Muscle of leg (tissue), 11 donors: ENCODE measurements around the gene STMP1. TPM values are rescaled to one million over a fixed set of nuclear protein-coding genes. Genes with fewer than 3 reads are reported as not detected.

Experiments used
- DNase-seq: peaks from one replicate; pipeline ENCODE4 v3.0.0; 2013
- H3K27ac ChIP-seq: one replicate; pipeline ENCODE4 v1.5.1; 2013; ENCODE audit warnings: mild to moderate bottlenecking, low read length, control low read depth
- H3K27me3 ChIP-seq: one replicate; pipeline ENCODE4 v1.6.1; 2013; ENCODE audit warnings: low read length; ENCODE audit not compliant: control insufficient read depth, insufficient read depth
- H3K36me3 ChIP-seq: one replicate; pipeline ENCODE4 v1.6.1; 2013; ENCODE audit warnings: low read length; ENCODE audit not compliant: control insufficient read depth, insufficient read depth
- H3K4me1 ChIP-seq: one replicate; pipeline ENCODE4 v1.6.1; 2013; ENCODE audit warnings: low read length; ENCODE audit not compliant: control insufficient read depth, insufficient read depth
- H3K4me3 ChIP-seq: one replicate; pipeline ENCODE4 v1.5.1; 2013; ENCODE audit warnings: low read length, control low read depth
- H3K9me3 ChIP-seq: replicated peaks from 2 replicates; pipeline ENCODE4 v1.6.1; 2013; ENCODE audit warnings: low read depth, low read length; ENCODE audit not compliant: control insufficient read depth
- WGBS: methylation state at CpG from one replicate; pipeline ENCODE4 v1.1.5; 2013; ENCODE audit warnings: missing lambda C conversion rate; ENCODE audit not compliant: insufficient coverage; 5-methylcytosine and 5-hydroxymethylcytosine counted together
- polyA plus RNA-seq, 8 donors: library from polyadenylated mRNA; unstranded; fragments of 120-200 nt; gene quantifications; one replicate each; pipeline versions ENCODE4 v1.2.1 to v1.2.3, GENCODE V29; 2013; ENCODE audit warnings: inconsistent platforms in 1 of 8, low replicate concordance in 1 of 8; ENCODE audit not compliant: insufficient read length in 8 of 8, insufficient read depth in 1 of 8
- total RNA-seq: library from RNA; stranded (reverse); fragments of 120-200 nt; gene quantifications from one replicate; pipeline ENCODE4 v1.2.4, GENCODE V29; 2013

The STMP1 gene
- total and polyA plus RNA-seq, 9 donors: 16.9 to 52.3 (median 49.8) TPM

DNA sequence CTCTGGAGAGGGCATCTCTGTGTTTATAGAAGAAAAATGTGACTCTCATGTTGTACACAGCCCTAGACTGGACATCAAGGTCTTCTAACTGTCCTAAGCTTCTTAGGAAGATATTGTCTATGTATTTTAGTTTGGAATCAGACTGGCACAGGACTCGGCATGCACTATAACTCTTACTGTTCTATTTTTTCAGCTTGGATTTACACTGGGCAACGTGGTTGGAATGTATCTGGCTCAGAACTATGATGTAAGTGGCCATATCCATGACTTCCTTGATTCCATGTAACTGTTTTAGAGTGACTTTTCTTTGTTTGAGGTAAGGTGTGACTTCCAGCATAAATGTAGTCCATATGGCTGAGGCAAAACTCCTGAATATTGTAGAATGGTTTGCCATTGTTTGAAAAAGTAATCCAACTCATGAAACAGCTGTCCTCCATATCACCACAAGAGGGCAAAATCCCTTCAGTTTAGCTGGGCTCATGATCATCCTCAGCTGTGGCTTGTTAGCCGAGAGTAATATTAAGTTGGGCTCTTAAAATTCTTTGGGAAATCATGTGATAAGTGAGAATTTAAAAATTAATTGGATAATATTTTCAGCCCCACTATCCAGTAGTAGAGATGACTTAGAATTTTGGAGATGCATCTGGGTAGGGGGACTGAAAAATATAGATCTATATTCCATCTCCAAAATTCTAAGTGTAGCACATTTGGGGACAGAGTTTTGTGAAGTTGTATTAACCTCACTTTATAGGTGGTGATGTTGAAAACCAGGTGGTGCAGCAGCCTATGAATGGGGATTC, 10.4 kb downstream of the STMP1 start:
- H3K4me1 ChIP-seq: no peaks in the 10 kb centered on the region
- peak; percentile 67 for DNase-seq
- no peak overlapping the region for H3K4me3 ChIP-seq
- no peaks in the 10 kb centered on the region for H3K9me3 ChIP-seq
- H3K27me3 ChIP-seq: no peaks in the 10 kb centered on the region
- WGBS: no CpG with 5 or more reads among the region's 3 CpGs
- no peak overlapping the region for H3K27ac ChIP-seq
- H3K36me3 ChIP-seq: peaks cover 15% of the 10 kb centered on the region

DNA sequence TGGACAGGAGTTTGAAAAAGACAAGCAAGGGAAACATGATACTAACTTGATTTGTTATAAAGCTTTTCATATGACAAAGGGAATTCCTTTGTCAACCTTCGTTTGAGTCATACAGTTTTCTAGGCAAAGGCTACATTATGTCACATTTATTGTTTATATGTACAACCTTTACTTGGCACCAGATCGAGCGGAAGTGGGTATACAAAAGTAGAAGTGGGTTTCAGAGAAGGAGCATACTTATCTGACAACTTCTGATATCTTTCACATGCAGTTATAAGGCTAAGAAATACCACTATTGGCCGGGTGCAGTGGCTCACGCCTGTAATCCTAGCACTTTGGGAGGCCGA, 11.0 kb downstream of the STMP1 start:
- DNase-seq: no peak
- H3K27ac ChIP-seq: no peak overlapping the region
- H3K9me3 ChIP-seq: no peaks in the 10 kb centered on the region
- H3K27me3 ChIP-seq: no peaks in the 10 kb centered on the region
- peaks cover 18% of the 10 kb centered on the region for H3K36me3 ChIP-seq
- no peak overlapping the region for H3K4me3 ChIP-seq
- WGBS: 75% methylated on average over 2 of the region's 6 CpGs
- no peaks in the 10 kb centered on the region for H3K4me1 ChIP-seq

DNA sequence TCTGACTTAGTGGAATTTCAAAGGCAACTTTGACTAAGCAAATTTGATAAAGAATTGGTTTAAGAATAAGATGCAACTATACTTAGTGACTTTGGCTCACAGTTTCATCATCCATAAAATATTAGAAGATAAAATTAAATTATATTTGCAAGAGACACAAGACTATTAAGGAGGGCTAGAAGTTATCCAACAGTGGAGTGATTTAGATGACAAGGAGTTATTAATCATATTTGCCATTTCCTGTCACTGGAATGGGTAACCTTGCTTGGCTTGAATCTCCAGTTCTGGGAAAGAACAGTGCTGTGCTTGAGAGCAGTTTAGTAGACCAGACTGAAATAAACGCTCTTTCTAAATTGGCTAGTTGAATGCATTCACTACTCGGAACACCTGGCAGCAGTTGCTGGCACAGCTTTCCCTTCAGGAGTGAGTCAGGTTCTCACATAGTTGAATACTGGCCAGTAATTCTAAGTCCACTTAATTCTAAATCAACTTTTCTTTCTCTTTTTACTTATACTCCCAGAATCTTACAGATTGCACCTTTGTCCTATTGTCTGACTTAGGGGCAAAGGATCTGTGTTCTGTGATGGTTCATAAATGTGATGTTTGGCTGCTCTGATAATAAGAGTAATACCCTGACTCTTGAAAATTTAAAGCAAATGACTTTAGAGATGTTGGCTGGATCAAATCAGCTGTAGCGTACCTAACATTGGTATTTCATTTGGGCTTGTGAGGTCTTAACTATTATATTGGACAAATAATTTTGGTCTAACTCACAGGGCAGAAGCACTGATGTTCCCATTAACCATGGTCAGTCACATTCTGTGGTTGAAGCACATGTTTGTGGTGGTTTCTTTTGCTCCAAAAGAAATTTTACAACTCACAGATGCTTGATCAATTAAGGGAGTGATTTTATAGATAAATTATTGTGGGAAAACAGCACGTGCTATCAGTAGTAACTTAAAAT, 16.6 kb downstream of the STMP1 start:
- no peak overlapping the region for H3K27ac ChIP-seq
- peak; percentile 82 for DNase-seq
- no peaks in the 10 kb centered on the region for H3K9me3 ChIP-seq
- H3K4me1 ChIP-seq: peaks cover 2% of the 10 kb centered on the region
- H3K27me3 ChIP-seq: no peaks in the 10 kb centered on the region
- WGBS: 23% methylated on average over 2 of the region's 4 CpGs
- peaks cover 22% of the 10 kb centered on the region for H3K36me3 ChIP-seq
- no peak overlapping the region for H3K4me3 ChIP-seq

DNA sequence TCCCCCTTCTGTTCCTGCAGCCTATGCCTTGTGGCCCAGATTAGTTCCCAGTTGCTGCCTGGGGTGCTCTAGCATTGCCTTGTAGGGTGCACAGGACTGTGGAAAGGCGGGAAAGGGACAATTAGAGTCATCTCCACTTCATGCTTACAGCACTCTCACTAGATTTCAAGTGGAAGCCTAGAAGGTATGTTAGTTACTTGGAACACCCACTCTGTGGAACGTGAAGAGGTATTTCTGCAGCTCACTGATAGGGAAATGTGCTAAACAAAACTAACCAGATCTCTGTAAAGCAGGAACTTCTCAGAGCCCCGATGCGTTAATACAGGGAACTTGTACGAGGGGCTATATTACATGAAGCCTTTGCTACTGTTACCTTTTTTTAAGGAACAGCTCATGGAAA, 19.4 kb downstream of the STMP1 start:
- Histone ChIP-seq H3K27me3 (no peaks in the 10 kb centered on the region), H3K27ac (no peak overlapping the region), H3K36me3 (peaks cover 19% of the 10 kb centered on the region), H3K9me3 (no peaks in the 10 kb centered on the region), H3K4me1 (peaks cover 2% of the 10 kb centered on the region), H3K4me3 (no peak overlapping the region)
- DNase-seq: no peak
- WGBS: 100% methylated on average over 1 of the region's 5 CpGs

DNA sequence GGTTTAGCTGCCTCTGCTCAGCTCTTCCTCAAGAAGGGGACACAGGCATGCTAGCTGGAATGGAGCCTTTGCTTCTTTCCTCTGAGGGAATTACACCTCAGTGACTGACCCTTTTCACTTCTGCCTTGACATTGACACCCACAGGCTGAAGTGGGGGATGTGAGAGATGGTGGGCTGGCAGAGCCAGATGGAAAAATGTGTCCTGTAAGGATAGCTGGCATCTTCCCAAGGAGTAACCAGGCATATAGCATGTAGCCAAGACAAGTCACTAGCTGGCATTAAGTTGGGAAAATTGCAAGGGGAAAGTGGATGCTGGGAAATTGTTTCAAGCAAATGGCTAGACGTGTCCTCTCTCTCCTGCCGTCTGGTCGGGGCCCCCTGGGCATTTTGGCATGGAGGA, 19.9 kb downstream of the STMP1 start:
- peaks cover 2% of the 10 kb centered on the region for H3K4me1 ChIP-seq
- H3K9me3 ChIP-seq: no peaks in the 10 kb centered on the region
- no peaks in the 10 kb centered on the region for H3K27me3 ChIP-seq
- H3K36me3 ChIP-seq: peaks cover 21% of the 10 kb centered on the region
- WGBS: 42% methylated on average over 2 of the region's 3 CpGs
- peak; percentile 12 for DNase-seq
- H3K27ac ChIP-seq: no peak overlapping the region
- no peak overlapping the region for H3K4me3 ChIP-seq

DNA sequence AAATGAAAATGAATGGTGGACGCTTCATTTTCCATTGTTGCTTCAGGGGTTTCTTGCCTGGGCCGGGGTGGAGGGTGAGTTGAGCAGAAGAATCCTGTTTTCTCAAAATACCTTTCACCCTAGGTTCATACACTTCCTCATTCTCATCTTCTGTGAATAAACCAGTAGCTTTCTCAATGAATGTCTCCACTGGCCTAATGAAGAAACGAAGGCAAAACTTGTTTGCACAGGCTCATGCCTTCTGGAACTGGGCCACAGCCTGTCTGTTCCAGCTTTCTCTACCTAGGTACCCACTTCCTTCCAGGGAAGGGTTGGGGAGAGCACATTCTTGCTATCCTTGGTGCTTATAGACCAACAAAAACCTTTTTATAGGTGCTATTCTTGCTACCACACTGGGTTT, 21.3 kb downstream of the STMP1 start:
- Histone ChIP-seq H3K4me1 (peaks cover 2% of the 10 kb centered on the region), H3K4me3 (no peak overlapping the region), H3K27me3 (no peaks in the 10 kb centered on the region), H3K9me3 (no peaks in the 10 kb centered on the region), H3K27ac (no peak overlapping the region), H3K36me3 (peaks cover 16% of the 10 kb centered on the region)
- no CpG with 5 or more reads among the region's 3 CpGs for WGBS
- DNase-seq: no peak

DNA sequence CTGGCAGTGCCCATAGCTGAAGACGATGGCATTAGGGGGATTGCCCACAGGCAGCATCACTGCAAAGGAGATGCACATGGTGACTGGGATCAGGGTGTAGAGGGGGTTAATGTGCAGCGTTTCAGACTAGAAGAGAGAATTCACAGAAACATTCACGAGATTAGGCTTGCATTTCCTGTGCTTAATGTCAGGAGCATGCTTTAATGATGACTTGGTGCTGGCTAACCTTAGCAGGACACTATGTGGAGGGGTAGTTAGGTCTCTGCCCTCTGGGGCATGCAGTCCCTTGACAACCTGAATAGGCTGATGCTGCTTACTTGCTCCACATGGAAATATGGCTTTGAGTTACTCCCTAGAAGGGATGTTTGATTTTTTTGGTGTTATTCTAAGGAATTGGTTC, 21.8 kb downstream of the STMP1 start:
- no peak overlapping the region for H3K4me3 ChIP-seq
- no peaks in the 10 kb centered on the region for H3K9me3 ChIP-seq
- 32% methylated on average over 3 of the region's 3 CpGs for WGBS
- DNase-seq: no peak
- H3K27me3 ChIP-seq: no peaks in the 10 kb centered on the region
- H3K4me1 ChIP-seq: peaks cover 2% of the 10 kb centered on the region
- no peak overlapping the region for H3K27ac ChIP-seq
- peaks cover 13% of the 10 kb centered on the region for H3K36me3 ChIP-seq

DNA sequence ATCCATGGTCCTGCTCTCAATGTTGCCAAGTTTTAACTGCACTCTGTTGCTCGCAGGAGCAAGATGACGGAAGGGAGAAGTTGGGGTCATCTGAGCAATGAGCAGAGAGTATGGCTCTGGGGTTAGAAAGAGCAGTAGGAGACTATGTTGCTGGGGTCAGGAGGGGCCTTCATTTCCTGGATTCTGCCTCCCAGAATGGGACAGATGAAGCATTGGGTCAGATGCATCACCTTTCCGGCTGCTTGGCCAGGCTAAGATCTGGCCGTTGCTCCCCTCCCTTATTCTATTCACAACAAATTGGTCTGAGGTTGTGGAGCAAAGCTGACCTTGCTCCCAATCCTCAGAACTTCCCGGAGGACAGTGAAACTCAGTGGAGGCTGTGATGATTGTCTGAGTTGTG, 22.4 kb downstream of the STMP1 start:
- Histone ChIP-seq H3K27me3 (no peaks in the 10 kb centered on the region), H3K4me3 (no peak overlapping the region), H3K27ac (no peak overlapping the region), H3K36me3 (peaks cover 18% of the 10 kb centered on the region), H3K9me3 (no peaks in the 10 kb centered on the region), H3K4me1 (peaks cover 2% of the 10 kb centered on the region)
- no peak for DNase-seq
- WGBS: 83% methylated on average over 2 of the region's 5 CpGs

DNA sequence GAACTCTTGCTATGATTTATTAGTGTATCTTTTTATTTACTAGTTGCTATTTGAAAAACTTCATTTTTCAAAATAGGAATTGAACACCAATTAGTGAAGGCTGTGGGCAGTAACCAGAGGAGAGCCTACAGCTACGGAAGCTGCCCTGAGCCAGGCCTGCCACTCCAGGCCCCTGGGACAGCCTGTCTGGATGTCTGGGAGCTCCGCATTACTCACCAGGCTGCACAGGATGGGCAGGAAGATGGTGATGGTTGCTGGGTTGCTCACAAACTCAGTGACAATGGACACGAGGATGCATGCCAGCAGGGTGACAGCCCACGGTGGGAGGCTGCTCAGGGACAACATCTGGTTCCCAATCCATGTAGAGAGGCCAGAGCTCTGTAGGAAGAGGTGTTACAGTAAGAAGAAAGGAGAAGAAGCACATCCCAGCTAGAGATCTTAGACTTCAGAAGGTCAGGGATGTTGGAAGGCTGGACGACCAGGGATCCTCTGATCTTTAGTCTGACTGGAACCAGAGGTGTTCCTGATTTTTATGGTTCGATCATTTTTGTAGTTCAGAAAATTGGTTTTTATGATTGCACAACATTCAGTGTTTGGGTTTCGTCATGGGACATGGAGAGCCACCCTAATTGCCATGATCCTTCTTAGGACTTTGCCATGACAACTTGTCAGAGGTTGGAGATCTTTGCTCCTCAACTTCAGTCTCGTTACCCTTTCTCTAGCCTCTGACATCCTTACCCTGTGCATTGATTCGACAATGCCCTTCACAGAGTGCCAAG, 23.2 kb downstream of the STMP1 start:
- Histone ChIP-seq H3K9me3 (no peaks in the 10 kb centered on the region), H3K4me3 (no peak overlapping the region), H3K27ac (no peak overlapping the region), H3K27me3 (no peaks in the 10 kb centered on the region), H3K36me3 (peaks cover 21% of the 10 kb centered on the region), H3K4me1 (peaks cover 2% of the 10 kb centered on the region)
- DNase-seq: no peak
- 64% methylated on average over 5 of the region's 9 CpGs for WGBS

DNA sequence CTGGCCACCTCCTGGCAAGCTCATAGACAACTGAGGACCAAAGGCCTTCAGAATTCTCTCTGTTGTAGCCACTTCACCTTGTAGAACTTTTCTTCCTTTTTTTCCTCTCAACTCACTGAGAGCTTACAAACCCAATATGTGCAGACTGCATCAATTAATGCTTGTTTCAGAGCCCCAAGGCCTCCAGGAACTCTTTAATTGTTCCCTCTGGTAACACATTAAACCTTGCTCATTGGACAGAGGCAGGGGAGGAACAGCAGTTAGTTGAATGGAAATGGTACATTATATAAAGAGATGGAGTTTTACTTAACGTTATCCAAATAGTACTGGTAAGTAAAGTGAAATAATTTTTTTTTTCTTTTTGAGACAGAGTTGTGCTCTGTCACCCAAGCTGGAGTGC, 25.2 kb downstream of the STMP1 start:
- no peaks in the 10 kb centered on the region for H3K4me1 ChIP-seq
- no peak for DNase-seq
- H3K4me3 ChIP-seq: no peak overlapping the region
- no CpG with 5 or more reads among the region's 1 CpG for WGBS
- peaks cover 19% of the 10 kb centered on the region for H3K36me3 ChIP-seq
- H3K9me3 ChIP-seq: no peaks in the 10 kb centered on the region
- no peaks in the 10 kb centered on the region for H3K27me3 ChIP-seq
- no peak overlapping the region for H3K27ac ChIP-seq
